Renal cortex interstitium (tissue), 11 donors: ENCODE measurements around the gene RAB31. TPM values are rescaled to one million over a fixed set of nuclear protein-coding genes. Genes with fewer than 3 reads are reported as not detected.

Experiments used
- DNase-seq, 11 donors: peaks; one replicate each; pipeline ENCODE4 v3.0.0-alpha.2; 2013; ENCODE audit warnings: low read depth in 9 of 11, low spot score in 4 of 11; ENCODE audit errors: extremely low read depth in 1 of 11
- polyA plus RNA-seq, 3 donors: library from polyadenylated mRNA; unstranded; fragments of 120-200 nt; gene quantifications; one replicate each; pipeline ENCODE4 v1.2.1, GENCODE V29; 2013; ENCODE audit not compliant: insufficient read length in 3 of 3

Gene RAB31
- polyA plus RNA-seq, 3 donors = 25.3 to 30.7 (median 30.4) TPM

DNA sequence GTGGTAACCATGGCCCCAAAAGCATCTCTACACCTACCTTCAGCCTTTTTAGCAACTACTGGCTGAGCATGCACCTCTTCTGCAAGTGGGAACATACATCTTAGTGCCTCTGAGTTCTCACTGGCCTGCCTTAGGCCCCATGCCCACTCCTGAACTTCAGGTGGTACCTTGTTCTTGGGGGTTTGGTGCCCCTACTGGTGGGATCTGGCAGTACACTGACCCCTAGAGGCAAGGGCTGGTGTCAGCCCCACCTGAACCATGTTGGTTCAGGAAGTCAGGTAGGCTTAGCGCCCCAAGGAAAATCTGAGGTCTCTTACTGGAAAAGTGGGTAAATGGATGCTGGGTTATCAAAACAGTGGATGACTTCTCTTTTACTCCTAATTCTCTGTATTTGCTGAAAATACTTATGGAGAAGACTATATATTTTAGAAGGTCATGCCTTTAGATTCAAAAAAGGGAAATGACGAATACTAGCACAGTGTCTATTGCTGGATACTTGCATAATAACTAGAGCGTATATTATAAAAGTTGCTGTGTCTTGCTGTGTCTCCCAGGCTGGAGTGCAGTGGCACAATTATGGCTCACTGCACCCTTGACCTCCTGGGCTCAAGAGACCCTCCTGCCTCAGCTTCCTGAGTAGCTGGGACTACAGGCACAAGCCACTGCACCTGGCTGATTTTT is 84.6 kb downstream of the RAB31 start:
- DNase-seq = no peak

DNA sequence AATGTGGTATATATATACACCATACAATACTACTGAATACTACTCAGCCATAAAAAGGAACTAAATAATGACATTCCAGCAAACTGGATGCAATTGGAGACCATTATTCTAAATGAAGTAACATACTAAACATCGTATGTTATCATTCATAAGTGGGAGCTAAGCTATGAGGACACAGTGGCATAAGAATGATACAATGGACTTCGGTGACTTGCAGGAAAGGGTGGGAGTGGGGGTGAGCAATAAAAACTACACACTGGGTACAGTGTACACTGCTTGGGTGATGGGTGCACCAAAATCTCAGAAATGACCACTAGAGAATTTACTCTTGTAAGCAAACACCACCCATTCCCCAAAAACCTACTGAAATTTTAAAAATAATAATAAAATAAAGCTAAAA is 87.9 kb downstream of the RAB31 start:
- DNase-seq = no peak

- DNase-seq = no peak
Measured at GRCh38 chr18:9796935-9797549, 88.9 kb downstream of the RAB31 start.

DNA sequence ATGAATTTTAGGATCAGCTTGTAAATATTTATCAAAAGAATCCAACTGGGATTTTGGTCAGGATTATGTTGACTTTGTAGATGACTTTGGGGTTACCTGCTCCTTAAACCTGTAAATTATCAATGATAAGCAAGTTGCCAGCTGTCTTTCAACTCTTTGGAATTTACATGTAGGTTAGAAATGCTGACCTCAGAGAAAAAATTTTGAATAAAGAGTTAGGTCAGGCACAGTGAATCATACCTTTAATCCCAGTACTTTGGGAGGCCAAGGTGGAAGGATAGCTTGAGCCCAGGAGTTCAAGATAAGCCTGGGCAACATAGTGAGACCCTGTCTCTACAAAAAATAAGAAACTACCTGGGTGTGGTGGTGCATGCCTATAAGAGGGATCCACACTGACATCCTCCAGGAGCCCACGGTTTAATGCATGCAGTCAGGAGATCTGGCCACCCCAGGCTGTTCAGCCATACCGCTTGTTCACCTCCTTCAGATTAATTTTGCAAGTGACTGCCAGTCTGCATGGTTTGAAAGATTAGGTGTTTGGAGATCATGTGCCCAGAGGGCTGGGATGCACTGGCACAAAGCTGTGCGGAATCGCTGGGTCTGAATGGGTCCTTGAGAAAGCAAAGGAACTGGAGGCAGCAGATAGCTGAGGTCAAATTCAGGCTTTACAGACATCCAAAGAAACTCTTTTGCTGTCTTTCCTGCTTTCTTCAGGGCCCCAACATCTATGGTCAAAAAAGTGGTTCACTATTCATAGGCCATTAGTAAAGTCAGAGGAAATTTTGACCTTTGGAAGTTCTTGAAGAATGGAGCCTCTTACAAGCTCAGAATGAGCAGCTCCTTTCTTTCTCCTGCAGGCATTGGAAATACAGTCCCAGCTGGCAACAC is 94.3 kb downstream of the RAB31 start:
- no peak for DNase-seq

- no peak for DNase-seq
Measured at GRCh38 chr18:9803063-9803697, 95.1 kb downstream of the RAB31 start.

DNA sequence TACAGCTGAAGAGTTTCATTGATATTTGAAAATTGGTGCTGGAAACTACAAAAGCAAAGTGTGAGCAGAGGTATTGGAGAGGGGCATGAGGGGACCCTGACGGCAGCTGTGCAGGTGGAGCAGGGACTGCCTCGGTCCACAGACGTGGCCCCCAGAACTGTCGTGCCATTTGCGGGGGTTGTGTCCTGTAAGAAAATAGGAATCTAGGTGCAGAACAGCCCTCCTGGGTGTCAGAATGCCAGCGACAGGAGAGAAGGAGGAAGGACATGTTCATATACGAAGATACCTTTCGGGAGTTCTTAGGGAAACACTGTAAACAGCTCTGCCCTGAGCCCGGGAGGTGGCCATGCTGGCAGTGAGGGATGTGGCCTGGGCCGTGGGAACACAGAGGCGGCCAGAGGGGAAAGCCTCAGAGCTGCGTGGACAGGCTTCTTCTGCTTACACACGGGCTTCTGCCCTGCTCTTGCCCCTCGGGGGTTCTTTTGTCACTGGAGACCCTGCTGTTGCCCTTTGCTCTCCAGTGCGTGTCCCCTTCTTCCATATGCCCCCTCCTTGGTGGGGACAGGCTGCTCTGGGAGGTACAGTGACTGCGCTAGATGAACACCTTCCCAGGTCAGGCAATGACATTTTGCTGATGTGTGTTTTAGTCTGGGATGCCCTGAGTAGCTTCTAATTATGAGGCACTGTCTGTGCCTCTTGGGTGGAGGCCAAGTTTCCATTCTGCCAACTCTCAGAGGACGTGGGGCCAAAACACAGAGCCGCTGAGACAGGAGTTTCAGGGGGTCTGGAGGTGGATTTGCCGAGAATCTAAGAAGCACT is 95.8 kb downstream of the RAB31 start:
- no peak for DNase-seq

- DNase-seq = no peak
Measured at GRCh38 chr18:9804517-9805104, 96.5 kb downstream of the RAB31 start.

DNA sequence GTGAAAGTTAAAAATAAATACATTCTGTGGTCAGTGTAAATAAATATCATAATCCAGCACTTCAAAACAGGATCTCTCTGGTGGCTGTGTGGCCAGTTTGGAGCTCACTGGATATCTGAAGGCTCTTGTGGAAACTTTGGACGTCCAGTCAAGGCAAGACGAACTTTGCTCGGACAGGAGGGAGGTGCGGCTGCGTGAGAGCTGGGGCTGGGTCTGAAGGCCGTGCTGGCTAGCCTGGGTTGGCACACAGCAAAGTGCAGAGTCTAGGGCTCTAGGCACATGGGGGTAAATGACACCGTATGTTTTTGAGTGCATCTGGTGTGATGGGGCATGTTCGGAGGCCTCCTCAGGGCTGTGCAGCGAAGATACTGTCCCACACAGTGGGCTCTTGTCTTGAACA is 98.8 kb downstream of the RAB31 start:
- DNase-seq = no peak

DNA sequence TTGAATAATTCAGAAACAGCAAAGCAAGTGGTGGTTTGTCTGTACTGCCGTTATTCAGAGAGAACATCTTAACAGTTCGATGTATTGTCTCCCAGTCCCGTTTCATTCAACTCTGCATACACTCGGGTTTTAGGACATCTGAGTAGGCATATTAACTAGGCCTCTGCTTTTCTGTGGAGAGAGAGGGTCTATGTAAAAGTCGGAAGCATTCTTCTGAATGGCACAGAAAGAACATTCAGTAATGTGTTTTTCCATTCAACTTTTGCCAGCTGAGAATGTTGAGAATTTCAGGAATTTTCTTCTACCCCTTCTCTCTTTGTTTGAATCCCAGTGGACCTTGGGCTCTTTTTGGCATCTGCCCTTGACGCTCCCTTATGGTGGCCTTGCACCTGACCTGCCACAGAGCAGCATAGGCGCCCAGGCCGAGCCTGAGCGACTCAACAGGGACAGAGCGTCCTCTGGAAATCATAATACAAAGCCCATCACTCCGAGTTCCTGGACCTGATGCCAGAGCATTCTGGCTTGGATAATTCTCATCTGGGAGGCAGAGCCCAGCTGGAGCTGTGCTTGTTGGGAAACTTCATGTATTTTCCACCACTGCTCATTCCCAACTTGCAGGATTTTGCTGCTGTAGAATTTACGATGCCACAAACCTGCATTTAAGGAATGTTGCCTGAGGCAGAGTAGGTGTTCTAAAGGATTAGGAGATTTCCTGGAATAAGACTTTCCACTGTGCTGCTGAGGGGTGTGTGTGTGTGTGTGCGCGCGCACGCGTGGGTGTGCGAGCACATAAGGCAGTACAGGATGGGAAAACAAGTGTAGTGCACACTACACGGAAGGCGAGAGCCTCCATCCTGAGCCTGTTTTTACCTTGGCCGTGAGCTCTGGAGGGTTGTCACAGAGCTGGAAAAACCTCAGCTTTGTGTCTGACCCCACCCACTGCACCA is 100.5 kb downstream of the RAB31 start:
- DNase-seq = no peak

DNA sequence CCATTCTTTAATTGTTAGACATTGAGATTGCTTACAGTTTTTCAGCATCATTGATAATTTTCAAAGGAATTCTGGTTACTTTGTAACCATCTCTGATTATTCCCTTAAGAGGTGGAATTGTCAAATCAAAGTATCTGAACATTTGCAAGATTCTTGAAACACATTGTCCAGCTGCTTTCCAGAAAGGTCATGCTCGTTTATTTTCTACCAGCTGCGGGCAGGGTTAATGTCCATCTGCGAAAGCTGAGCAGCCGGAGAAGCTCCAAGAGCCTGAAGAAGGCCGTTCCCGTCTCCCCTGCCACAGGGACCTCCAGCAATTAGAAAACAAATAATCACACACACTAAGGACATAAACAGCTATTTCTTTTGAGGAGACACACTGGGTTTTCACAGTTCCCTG is 101.6 kb downstream of the RAB31 start:
- DNase-seq = no peak

GRCh38 chr18:9810299-9810698 is 102.2 kb downstream of the RAB31 start:
- DNase-seq = peak in 1 of 11 donors; percentile 20

GRCh38 chr18:9810994-9811705 is 103.0 kb downstream of the RAB31 start:
- no peak for DNase-seq

- DNase-seq = no peak
Measured at GRCh38 chr18:9811978-9812377, 103.9 kb downstream of the RAB31 start.

- no peak for DNase-seq
Measured at GRCh38 chr18:9814431-9814830, 106.3 kb downstream of the RAB31 start.

GRCh38 chr18:9817286-9817685 is 109.2 kb downstream of the RAB31 start:
- no peak for DNase-seq

GRCh38 chr18:9817725-9818422 is 109.8 kb downstream of the RAB31 start:
- no peak for DNase-seq
